Measurements from ENCODE around the gene ALG1. TPM values are rescaled to one million over a fixed set of nuclear protein-coding genes. Genes with fewer than 3 reads are reported as not detected.

Gene ALG1
- total and polyA plus RNA-seq, 2 donors (not counting 3 experiments of a cell fraction or from before 2014, with no cell fraction given) = 33.7 to 46.0 TPM

GRCh38 chr16:5062051-5062450, 9.6 kb upstream of the ALG1 start:
- H4K20me1 ChIP-seq (replicated peaks; ENCODE audit: control insufficient read depth, extremely low read depth, insufficient read depth, low read length) = no peaks in the 10 kb centered on the region
- no peaks in the 10 kb centered on the region for H3K36me3 ChIP-seq (ENCODE audit: control insufficient read depth in 2 of 2, extremely low read depth in 1 of 2, insufficient read depth in 2 of 2, low read length in 2 of 2)
- no peaks in the 10 kb centered on the region for H3K9me3 ChIP-seq (replicated peaks; ENCODE audit: control insufficient read depth, insufficient read depth, low read length)
- no peak overlapping the region for H3K4me2 ChIP-seq (ENCODE audit: insufficient read depth, low read length)
- intact Hi-C loops (cut with micrococcal nuclease) = no loop called here
- no peak overlapping the region for H3K27ac ChIP-seq (ENCODE audit: insufficient read depth, low read depth, low read length)
- BruUV-seq (replicated peaks) = no TSS peak
- FAIRE-seq (no peak), DNase-seq (ENCODE audit: low read depth, low spot score) (no peak)
- TF ChIP-seq MAX (IDR thresholded peaks at IDR 0.05; ENCODE audit: insufficient read depth, insufficient read length) (no peak), POLR2AphosphoS5 (IDR thresholded peaks at IDR 0.05; ENCODE audit: insufficient read depth, low read depth, low read length) (no peak), CTCF (IDR thresholded peaks at IDR 0.05; ENCODE audit: extremely low read depth in 1 of 2, insufficient read depth in 1 of 2, low read depth in 1 of 2, low read length in 2 of 2) (no peak), FOS (IDR thresholded peaks at IDR 0.05; ENCODE audit: borderline replicate concordance, insufficient read depth, low read length) (no peak), GATA2 (IDR thresholded peaks at IDR 0.05; ENCODE audit: insufficient read depth, insufficient read length, low read depth, low read length) (no peak), POLR2A (IDR thresholded peaks at IDR 0.05; ENCODE audit: low read depth, low read length) (no peak), MYC (IDR thresholded peaks at IDR 0.05; ENCODE audit: low read depth, low read length) (no peak), JUN (IDR thresholded peaks at IDR 0.05; ENCODE audit: borderline replicate concordance, insufficient read depth, insufficient read length, low read depth) (no peak), EZH2 (IDR thresholded peaks at IDR 0.05; ENCODE audit: borderline replicate concordance, low read depth, low read length, severe bottlenecking) (no peak)
- POLR2A ChIA-PET = no interaction called here
- dilution Hi-C loops (cut with MboI; ENCODE audit: extremely low pct_ligation_motif_present, low sequenced_read_pairs) = no loop called here
- H3K4me1 ChIP-seq (ENCODE audit: control insufficient read depth, extremely low read depth, insufficient read depth, low read length) = no peaks in the 10 kb centered on the region
- no peak overlapping the region for H3K4me3 ChIP-seq (replicated peaks in 1 of 3; ENCODE audit: insufficient read depth in 1 of 3, low read depth in 1 of 3, low read length in 3 of 3)
- H3K27me3 ChIP-seq (ENCODE audit: control insufficient read depth in 2 of 2, insufficient read depth in 2 of 2, low read length in 2 of 2) = peaks cover 0 to 3% of the 10 kb centered on the region in 2 experiments
- CTCF ChIA-PET = no interaction called here
- no peaks in the 10 kb centered on the region for H3K9me1 ChIP-seq (replicated peaks; ENCODE audit: control insufficient read depth, extremely low read depth, insufficient read depth, low read length)
- no peak overlapping the region for H2AFZ ChIP-seq (ENCODE audit: low read depth, low read length)
- no peaks in the 10 kb centered on the region for H3K79me2 ChIP-seq (ENCODE audit: control insufficient read depth, insufficient read depth, low read length)
- no peak overlapping the region for H3K9ac ChIP-seq (replicated peaks; ENCODE audit: extremely low read depth, insufficient read depth, low read length)
